Subcutaneous adipose tissue (tissue), 4 donors: ENCODE results near the gene BMERB1. TPM values are rescaled to one million over a fixed set of nuclear protein-coding genes. Genes with fewer than 3 reads are reported as not detected.

Source experiments
- total RNA-seq, 4 donors: library from RNA; depleted of rRNA; stranded (reverse); fragments of >200 nt; gene quantifications; one replicate each; pipeline ENCODE4 v1.1.0, GENCODE V29; 2016
- TF ChIP-seq, protein P1 (sequence below): fragments of 450-650 bp; IDR thresholded peaks from one replicate; pipeline ENCODE4 v1.5.1; 2016; ENCODE audit warnings: low read depth, mild to moderate bottlenecking, control low read depth, antibody characterized with exemption, moderate library complexity

The BMERB1 gene
- total RNA-seq, 4 donors from 2014 or later, result 21.8 to 72.2 (median 34.9) TPM

DNA sequence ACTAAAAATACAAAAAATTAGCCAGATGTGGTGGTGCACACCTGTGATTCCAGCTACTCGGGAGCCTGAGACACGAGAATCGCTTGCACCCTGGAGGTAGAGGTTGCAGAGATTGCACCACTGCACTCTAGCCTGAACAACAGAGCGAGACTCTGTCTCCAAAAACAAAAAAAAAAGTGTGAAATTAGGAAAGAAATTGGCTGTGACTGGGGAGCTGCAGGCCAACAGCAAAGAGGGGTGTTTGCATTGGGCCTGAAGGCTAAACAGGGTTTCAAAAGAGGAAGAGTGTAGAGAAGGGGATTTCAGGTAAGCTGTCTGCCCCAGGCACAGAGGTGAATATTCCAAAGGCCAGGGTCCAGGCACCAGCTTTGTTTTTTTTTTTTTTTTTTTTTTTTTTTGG is 9.4 kb downstream of the BMERB1 start:
- TF ChIP-seq, protein P1, sequence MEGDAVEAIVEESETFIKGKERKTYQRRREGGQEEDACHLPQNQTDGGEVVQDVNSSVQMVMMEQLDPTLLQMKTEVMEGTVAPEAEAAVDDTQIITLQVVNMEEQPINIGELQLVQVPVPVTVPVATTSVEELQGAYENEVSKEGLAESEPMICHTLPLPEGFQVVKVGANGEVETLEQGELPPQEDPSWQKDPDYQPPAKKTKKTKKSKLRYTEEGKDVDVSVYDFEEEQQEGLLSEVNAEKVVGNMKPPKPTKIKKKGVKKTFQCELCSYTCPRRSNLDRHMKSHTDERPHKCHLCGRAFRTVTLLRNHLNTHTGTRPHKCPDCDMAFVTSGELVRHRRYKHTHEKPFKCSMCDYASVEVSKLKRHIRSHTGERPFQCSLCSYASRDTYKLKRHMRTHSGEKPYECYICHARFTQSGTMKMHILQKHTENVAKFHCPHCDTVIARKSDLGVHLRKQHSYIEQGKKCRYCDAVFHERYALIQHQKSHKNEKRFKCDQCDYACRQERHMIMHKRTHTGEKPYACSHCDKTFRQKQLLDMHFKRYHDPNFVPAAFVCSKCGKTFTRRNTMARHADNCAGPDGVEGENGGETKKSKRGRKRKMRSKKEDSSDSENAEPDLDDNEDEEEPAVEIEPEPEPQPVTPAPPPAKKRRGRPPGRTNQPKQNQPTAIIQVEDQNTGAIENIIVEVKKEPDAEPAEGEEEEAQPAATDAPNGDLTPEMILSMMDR, result no peak

DNA sequence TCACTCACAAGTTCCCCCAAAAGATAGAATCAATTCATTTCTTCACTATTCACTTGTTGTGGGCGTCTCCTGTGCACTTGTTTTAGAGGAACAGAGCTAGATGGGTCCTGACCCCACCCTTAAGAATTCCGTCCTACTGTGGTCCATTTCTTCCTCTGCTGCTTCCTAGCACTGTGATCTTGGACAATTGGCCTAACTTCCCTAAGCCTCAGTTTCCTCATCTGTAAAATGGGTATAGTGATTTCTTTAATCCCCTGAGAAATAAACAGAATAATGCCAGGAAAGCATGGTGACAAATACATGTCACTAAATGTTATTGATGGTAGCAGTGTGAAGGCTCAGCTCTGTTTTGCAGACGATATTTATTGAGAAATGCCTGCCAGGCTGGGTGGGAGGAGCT is 9.9 kb downstream of the BMERB1 start:
- TF ChIP-seq, protein P1, result no peak

DNA sequence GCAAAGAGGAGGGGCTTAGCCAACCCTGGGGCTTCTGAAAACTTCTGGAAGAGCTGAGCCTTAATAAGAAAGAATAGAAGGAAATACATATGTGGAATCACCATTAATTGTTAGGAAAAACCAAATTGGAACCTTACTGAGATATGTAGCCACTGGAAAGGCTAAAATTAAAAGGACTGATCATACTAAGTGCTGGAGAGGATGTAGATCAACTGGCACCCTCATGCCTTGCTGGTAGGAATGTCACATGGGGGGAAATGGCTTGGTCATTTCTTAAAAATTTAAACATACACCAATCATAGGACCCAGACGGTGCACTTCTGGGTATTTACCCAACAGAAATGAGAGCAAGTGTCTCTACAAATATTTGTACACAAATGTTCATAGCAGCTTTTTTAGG is 11.1 kb downstream of the BMERB1 start:
- TF ChIP-seq, protein P1, result no peak

DNA sequence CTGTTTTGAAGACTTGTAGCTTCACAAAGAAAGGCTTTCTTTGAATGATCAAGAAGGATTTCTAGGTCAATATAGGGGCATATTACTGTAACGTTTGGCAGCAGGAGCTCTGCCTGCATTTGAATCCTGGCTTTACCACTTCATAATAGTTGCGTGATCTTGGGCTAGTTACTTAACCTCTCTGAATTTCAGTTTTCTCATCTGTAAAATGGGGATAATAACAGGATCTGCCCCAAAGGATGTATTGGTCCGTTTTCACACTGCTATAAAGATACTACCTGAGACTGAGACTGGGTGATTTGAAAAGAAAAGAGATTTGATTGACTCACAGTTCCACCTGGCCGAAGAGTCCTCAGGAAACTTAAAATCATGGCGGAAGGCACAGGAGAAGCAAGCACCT is 12.5 kb downstream of the BMERB1 start:
- TF ChIP-seq, protein P1, result no peak

DNA sequence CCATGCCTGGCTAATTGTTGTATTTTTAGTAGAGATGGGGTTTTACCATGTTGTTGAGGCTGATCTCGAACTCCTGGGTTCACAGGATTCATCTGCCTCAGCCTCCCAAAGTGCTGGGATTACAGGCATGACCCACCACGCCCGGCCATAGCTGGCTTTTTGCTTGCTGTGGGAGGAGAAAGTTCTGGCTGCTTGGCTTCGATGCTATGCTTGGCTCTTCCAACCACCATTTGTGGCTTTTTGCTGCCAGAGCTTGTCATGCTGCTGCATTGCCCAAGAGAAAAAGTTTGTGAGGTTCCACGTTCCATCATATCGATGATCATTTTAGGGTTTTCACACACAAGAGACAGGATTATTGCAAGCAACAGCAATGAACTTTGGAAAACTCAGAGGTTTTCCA is 16.2 kb downstream of the BMERB1 start:
- TF ChIP-seq, protein P1, result no peak

DNA sequence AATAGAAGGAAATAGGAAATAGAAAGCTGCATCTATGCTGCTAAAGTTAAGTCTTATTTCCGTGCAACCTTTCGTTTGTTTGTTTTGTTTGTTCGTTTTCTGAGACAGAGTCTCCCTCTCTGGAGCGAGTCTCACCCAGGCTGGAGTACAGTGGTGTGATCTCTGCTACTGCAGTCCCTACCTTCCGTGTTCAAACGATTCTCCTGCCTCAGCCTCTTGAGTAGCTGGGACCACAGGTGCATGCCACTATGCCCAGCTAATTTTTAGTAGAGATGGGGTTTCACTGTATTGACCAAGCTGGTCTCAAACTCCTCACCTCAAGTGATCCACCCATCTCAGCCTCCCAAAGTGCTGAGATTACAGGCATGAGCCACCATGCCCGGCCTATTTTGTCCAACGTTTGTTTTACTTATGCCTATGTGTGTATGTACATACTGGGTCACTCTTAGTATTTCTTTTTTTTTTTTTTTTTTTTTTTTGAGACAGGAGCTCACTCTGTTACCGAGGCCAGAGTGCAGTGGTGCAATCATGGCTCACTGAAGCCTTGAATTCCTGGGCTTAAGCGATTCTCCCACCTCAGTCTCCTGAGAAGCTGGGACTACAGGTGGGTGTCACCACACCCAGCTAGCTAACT is 16.8 kb downstream of the BMERB1 start:
- TF ChIP-seq, protein P1, result no peak

DNA sequence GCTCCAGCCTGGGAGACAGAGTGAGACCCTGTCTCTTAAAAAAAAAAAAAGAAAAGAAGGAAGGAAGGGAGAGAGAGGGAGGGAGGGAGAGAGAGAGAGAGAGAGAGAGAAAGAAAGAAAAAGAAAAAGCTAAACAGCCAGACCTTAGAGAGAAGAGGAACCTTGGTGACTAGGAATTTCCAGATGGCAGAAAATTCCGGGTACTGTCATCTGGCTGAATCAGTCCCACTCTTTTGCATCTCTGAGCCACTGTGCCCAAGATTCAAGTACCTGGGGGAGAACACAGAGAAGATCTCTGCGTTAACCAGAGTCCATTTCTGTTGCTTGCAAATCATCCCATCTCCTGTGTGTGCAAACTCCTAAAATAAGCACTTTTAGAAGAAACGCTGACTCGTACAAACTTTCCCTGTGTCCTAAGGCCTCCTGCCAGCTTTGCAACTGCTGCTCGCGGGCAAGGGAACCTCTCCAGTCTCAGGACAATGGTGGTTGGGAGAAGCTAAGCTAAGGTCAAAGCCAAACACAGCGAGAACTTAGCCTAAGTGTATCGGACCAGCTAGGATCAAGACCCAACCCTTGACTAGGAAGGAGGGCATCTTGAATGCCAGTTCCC is 18.0 kb downstream of the BMERB1 start:
- TF ChIP-seq, protein P1, result no peak
